ENCODE results near the gene TCF4. TPM values are rescaled to one million over a fixed set of nuclear protein-coding genes. Genes with fewer than 3 reads are reported as not detected.

The TCF4 gene
- total RNA-seq, 1 experiment from 2014 or later, result 261 TPM

- Histone ChIP-seq H3K9me3 (ENCODE audit: low read length) (no peaks in the 10 kb centered on the region), H4K20me1 (ENCODE audit: insufficient read depth, low read depth, low read length) (no peaks in the 10 kb centered on the region), H3K27ac (ENCODE audit: low read length) (no peak overlapping the region), H3K79me2 (ENCODE audit: low read length) (no peaks in the 10 kb centered on the region), H3K36me3 (ENCODE audit: insufficient read depth, low read length) (no peaks in the 10 kb centered on the region), H3K9ac (ENCODE audit: low read length) (no peak overlapping the region), H2AFZ (ENCODE audit: low read length) (no peak overlapping the region), H3K27me3 (ENCODE audit: low read length) (no peaks in the 10 kb centered on the region; the same call in 1 of the 2 replicates), H3K4me2 (ENCODE audit: low read depth, low read length, poor library complexity, severe bottlenecking) (no peak overlapping the region), H3K4me1 (ENCODE audit: low read length) (no peaks in the 10 kb centered on the region), H3K9me2 (replicated peaks; ENCODE audit: insufficient read depth, low read length) (0 out of 2 replicates have a peak, but pooled peaks cover 5% of the 10 kb centered on the region), H3K4me3 (ENCODE audit: low read length) (no peak overlapping the region)
- no peak for DNase-seq
Observed at GRCh38 chr18:55179835-55180234, 408.2 kb downstream of the TCF4 start.

- Histone ChIP-seq H3K27me3 (ENCODE audit: low read length) (no peaks in the 10 kb centered on the region; the same call in 1 of the 2 replicates), H3K4me2 (ENCODE audit: low read depth, low read length, poor library complexity, severe bottlenecking) (no peak overlapping the region), H4K20me1 (ENCODE audit: insufficient read depth, low read depth, low read length) (no peaks in the 10 kb centered on the region), H3K9me2 (replicated peaks; ENCODE audit: insufficient read depth, low read length) (0 out of 2 replicates have a peak, but pooled peaks cover 5% of the 10 kb centered on the region), H3K36me3 (ENCODE audit: insufficient read depth, low read length) (no peaks in the 10 kb centered on the region), H3K27ac (ENCODE audit: low read length) (no peak overlapping the region), H3K9me3 (ENCODE audit: low read length) (no peaks in the 10 kb centered on the region), H2AFZ (ENCODE audit: low read length) (no peak overlapping the region), H3K4me3 (ENCODE audit: low read length) (no peak overlapping the region), H3K9ac (ENCODE audit: low read length) (no peak overlapping the region), H3K4me1 (ENCODE audit: low read length) (no peaks in the 10 kb centered on the region), H3K79me2 (ENCODE audit: low read length) (no peaks in the 10 kb centered on the region)
- no peak for DNase-seq
Observed at GRCh38 chr18:55179425-55179824, 408.6 kb downstream of the TCF4 start.

GRCh38 chr18:55173291-55173690, 414.7 kb downstream of the TCF4 start:
- DNase-seq, result no peak
- Histone ChIP-seq H3K27ac (ENCODE audit: low read length) (no peak overlapping the region), H3K9ac (ENCODE audit: low read length) (no peak overlapping the region), H3K4me2 (ENCODE audit: low read depth, low read length, poor library complexity, severe bottlenecking) (no peak overlapping the region), H3K36me3 (ENCODE audit: insufficient read depth, low read length) (no peaks in the 10 kb centered on the region), H4K20me1 (ENCODE audit: insufficient read depth, low read depth, low read length) (no peaks in the 10 kb centered on the region), H3K9me2 (replicated peaks; ENCODE audit: insufficient read depth, low read length) (0 out of 2 replicates have a peak, but pooled peaks cover 5% of the 10 kb centered on the region), H3K27me3 (ENCODE audit: low read length) (no peaks in the 10 kb centered on the region; the same call in 1 of the 2 replicates), H2AFZ (ENCODE audit: low read length) (no peak overlapping the region), H3K4me3 (ENCODE audit: low read length) (no peak overlapping the region), H3K4me1 (ENCODE audit: low read length) (no peaks in the 10 kb centered on the region), H3K9me3 (ENCODE audit: low read length) (no peaks in the 10 kb centered on the region), H3K79me2 (ENCODE audit: low read length) (no peaks in the 10 kb centered on the region)

Small RNA genes lying within 50 kb of the gene (small RNA-seq; reads per million reads assigned to genes)
- 0.67 reads per million, percentile 18 among the genes with 10 or more reads in this experiment for gene MIR4529
